HEK293 (cell line): ENCODE measurements around the gene NTSR1.

Source experiments
- BCL11B ChIP-seq: fragments of 450-650 bp; formaldehyde crosslinking; IDR thresholded peaks from 2 replicates; pipeline ENCODE4 v1.5.1; 2016; ENCODE audit warnings: low read depth, missing biosample characterization, missing genetic modification characterization
- HIC1 ChIP-seq: fragments of 450-650 bp; formaldehyde crosslinking; IDR thresholded peaks from 2 replicates; pipeline ENCODE4 v1.5.1; 2016; ENCODE audit warnings: missing biosample characterization, missing genetic modification characterization
- IKZF3 ChIP-seq: fragments of 450-650 bp; IDR thresholded peaks from 2 replicates; pipeline ENCODE4 v1.5.0; 2018; ENCODE audit warnings: missing biosample characterization, mild to moderate bottlenecking, missing genetic modification characterization, moderate library complexity
- KLF8 ChIP-seq: fragments of 450-650 bp; formaldehyde crosslinking; IDR thresholded peaks from 2 replicates; pipeline ENCODE4 v1.5.1; 2016; ENCODE audit warnings: missing biosample characterization, missing genetic modification characterization
- MYNN ChIP-seq: fragments of 450-650 bp; formaldehyde crosslinking; IDR thresholded peaks from 2 replicates; pipeline ENCODE4 v1.5.1; 2016; ENCODE audit warnings: missing biosample characterization, missing genetic modification characterization, borderline replicate concordance
- SALL2 ChIP-seq: fragments of 450-650 bp; formaldehyde crosslinking; IDR thresholded peaks from 2 replicates; pipeline ENCODE4 v1.5.0; 2017; ENCODE audit warnings: missing biosample characterization, mild to moderate bottlenecking, missing genetic modification characterization, borderline replicate concordance
- ZBTB44 ChIP-seq: fragments of 450-650 bp; IDR thresholded peaks from 2 replicates; pipeline ENCODE4 v1.5.1; 2018; ENCODE audit warnings: missing biosample characterization, mild to moderate bottlenecking, missing genetic modification characterization
- ZBTB48 ChIP-seq: fragments of 450-650 bp; formaldehyde crosslinking; IDR thresholded peaks from 2 replicates; pipeline ENCODE4 v1.5.1; 2016; ENCODE audit warnings: missing biosample characterization, missing genetic modification characterization
- ZBTB6 ChIP-seq: fragments of 450-650 bp; formaldehyde crosslinking; IDR thresholded peaks from 2 replicates; pipeline ENCODE4 v1.5.1; 2017; ENCODE audit warnings: missing biosample characterization, missing genetic modification characterization
- ZFP3 ChIP-seq: fragments of 450-650 bp; formaldehyde crosslinking; IDR thresholded peaks from 2 replicates; pipeline ENCODE4 v1.5.1; 2016; ENCODE audit warnings: low read depth, missing biosample characterization, missing genetic modification characterization
- ZFP69B ChIP-seq: fragments of 450-650 bp; formaldehyde crosslinking; IDR thresholded peaks from 2 replicates; pipeline ENCODE4 v1.5.1; 2016; ENCODE audit warnings: missing biosample characterization, missing genetic modification characterization
- ZNF114 ChIP-seq: fragments of 450-650 bp; formaldehyde crosslinking; IDR thresholded peaks from 2 replicates; pipeline ENCODE4 v1.5.0; 2017; ENCODE audit warnings: missing biosample characterization, missing genetic modification characterization
- ZNF132 ChIP-seq: fragments of 450-650 bp; formaldehyde crosslinking; IDR thresholded peaks from 2 replicates; pipeline ENCODE4 v1.5.1; 2017; ENCODE audit warnings: missing biosample characterization, missing genetic modification characterization, borderline replicate concordance
- ZNF16 ChIP-seq: fragments of 450-650 bp; formaldehyde crosslinking; IDR thresholded peaks from 2 replicates; pipeline ENCODE4 v1.5.1; 2016; ENCODE audit warnings: low read depth, missing biosample characterization, missing genetic modification characterization
- ZNF169 ChIP-seq: fragments of 450-650 bp; formaldehyde crosslinking; IDR thresholded peaks from 2 replicates; pipeline ENCODE4 v1.5.1; 2016; ENCODE audit warnings: missing biosample characterization, missing genetic modification characterization
- ZNF184 ChIP-seq: fragments of 450-650 bp; IDR thresholded peaks from 2 replicates; pipeline ENCODE4 v1.5.1; 2018; ENCODE audit warnings: missing biosample characterization, mild to moderate bottlenecking, missing genetic modification characterization
- ZNF223 ChIP-seq: fragments of 450-650 bp; formaldehyde crosslinking; IDR thresholded peaks from 2 replicates; pipeline ENCODE4 v1.5.1; 2016; ENCODE audit warnings: missing biosample characterization, missing genetic modification characterization
- ZNF274 ChIP-seq, 2 experiments: fragments of 200-500 bp in 1 of 2; fragments of 450-650 bp in 1 of 2; sonication (Bioruptor generic) in 1 of 2; formaldehyde crosslinking in 1 of 2; IDR thresholded peaks; 2 replicates each; pipeline versions ENCODE4 v1.5.1 to v1.6.1; 2014 to 2016; ENCODE audit warnings: borderline replicate concordance in 1 of 2, inconsistent platforms in 1 of 2, low read length in 1 of 2, missing biosample characterization in 1 of 2, missing genetic modification characterization in 1 of 2
- ZNF280D ChIP-seq: fragments of 450-650 bp; formaldehyde crosslinking; IDR thresholded peaks from 2 replicates; pipeline ENCODE4 v1.5.1; 2016; ENCODE audit warnings: missing biosample characterization, missing genetic modification characterization
- ZNF302 ChIP-seq: fragments of 450-650 bp; formaldehyde crosslinking; IDR thresholded peaks from 2 replicates; pipeline ENCODE4 v1.5.1; 2016; ENCODE audit warnings: missing biosample characterization, missing genetic modification characterization, low read depth
- ZNF362 ChIP-seq: fragments of 450-650 bp; formaldehyde crosslinking; IDR thresholded peaks from 2 replicates; pipeline ENCODE4 v1.5.1; 2016; ENCODE audit warnings: missing biosample characterization, missing genetic modification characterization
- ZNF394 ChIP-seq: fragments of 450-650 bp; formaldehyde crosslinking; IDR thresholded peaks from 2 replicates; pipeline ENCODE4 v1.5.1; 2016; ENCODE audit warnings: missing biosample characterization, missing genetic modification characterization, mild to moderate bottlenecking, moderate library complexity, borderline replicate concordance
- ZNF404 ChIP-seq: fragments of 450-650 bp; formaldehyde crosslinking; IDR thresholded peaks from 2 replicates; pipeline ENCODE4 v1.5.1; 2017; ENCODE audit warnings: missing biosample characterization, missing genetic modification characterization
- ZNF48 ChIP-seq: fragments of 450-650 bp; formaldehyde crosslinking; IDR thresholded peaks from 2 replicates; pipeline ENCODE4 v1.5.1; 2016; ENCODE audit warnings: missing biosample characterization, missing genetic modification characterization
- ZNF501 ChIP-seq: fragments of 450-650 bp; formaldehyde crosslinking; IDR thresholded peaks from 2 replicates; pipeline ENCODE4 v1.5.1; 2016; ENCODE audit warnings: missing biosample characterization, missing genetic modification characterization
- ZNF561 ChIP-seq: fragments of 450-650 bp; IDR thresholded peaks from 2 replicates; pipeline ENCODE4 v1.5.1; 2018; ENCODE audit warnings: missing biosample characterization, missing genetic modification characterization, borderline replicate concordance
- ZNF654 ChIP-seq: fragments of 450-650 bp; formaldehyde crosslinking; IDR thresholded peaks from 2 replicates; pipeline ENCODE4 v1.5.1; 2016; ENCODE audit warnings: low read depth, missing biosample characterization, missing genetic modification characterization
- ZNF660 ChIP-seq: fragments of 450-650 bp; IDR thresholded peaks from 2 replicates; pipeline ENCODE4 v1.5.1; 2018; ENCODE audit warnings: missing biosample characterization, mild to moderate bottlenecking, missing genetic modification characterization
- ZNF768 ChIP-seq: fragments of 450-650 bp; formaldehyde crosslinking; IDR thresholded peaks from 2 replicates; pipeline ENCODE4 v1.5.1; 2018; ENCODE audit warnings: missing biosample characterization, mild to moderate bottlenecking, missing genetic modification characterization
- ZNF792 ChIP-seq: fragments of 450-650 bp; formaldehyde crosslinking; IDR thresholded peaks from 2 replicates; pipeline ENCODE4 v1.5.1; 2016; ENCODE audit warnings: missing biosample characterization, missing genetic modification characterization
- ZSCAN16 ChIP-seq: fragments of 450-650 bp; formaldehyde crosslinking; IDR thresholded peaks from 2 replicates; pipeline ENCODE4 v1.5.1; 2016; ENCODE audit warnings: missing biosample characterization, missing genetic modification characterization

The NTSR1 gene

GRCh38 chr20:62704341-62704948 is 4.2 kb upstream of the NTSR1 start (continued):
- TF ChIP-seq ZNF768 (tag by site-specific recombination) (no peak), BCL11B (tag by site-specific recombination) (no peak), ZNF223 (tag by site-specific recombination) (no peak), ZNF792 (tag by site-specific recombination) (no peak), HIC1 (tag by site-specific recombination) (no peak), ZNF169 (tag by site-specific recombination) (no peak), ZNF501 (no peak), ZNF394 (tag by site-specific recombination) (no peak), SALL2 (tag by site-specific recombination) (no peak), ZNF48 (no peak), IKZF3 (0 out of 2 replicates have a peak, but pooled peaks have one; percentile 43), ZBTB6 (tag by site-specific recombination) (no peak), ZNF16 (tag by site-specific recombination) (no peak), ZNF654 (no peak), ZFP69B (tag by site-specific recombination) (peak; percentile 11; the same call in 1 of the 2 replicates), ZNF280D (tag by site-specific recombination) (no peak), ZNF132 (tag by site-specific recombination) (no peak), ZBTB44 (tag by site-specific recombination) (peak; percentile 94), ZNF274 (IDR thresholded peaks at IDR 0.05; ENCODE audit: low read length) (no peak), ZNF274 (tag by site-specific recombination; IDR thresholded peaks at IDR 0.05; ENCODE audit: borderline replicate concordance) (no peak), ZNF302 (tag by site-specific recombination) (no peak), ZFP3 (tag by site-specific recombination) (no peak), ZSCAN16 (tag by site-specific recombination) (no peak), MYNN (no peak), ZNF184 (no peak), KLF8 (0 out of 2 replicates have a peak, but pooled peaks have one; percentile 41), ZNF561 (peak; percentile 77; the same call in 1 of the 2 replicates), ZNF660 (tag by site-specific recombination) (no peak), ZNF404 (tag by site-specific recombination) (no peak), ZBTB48 (tag by site-specific recombination) (peak; percentile 89), ZNF114 (tag by site-specific recombination) (no peak), ZNF362 (tag by site-specific recombination) (no peak)
